ENCODE data around the gene MCM6. TPM values are rescaled to one million over a fixed set of nuclear protein-coding genes. Genes with fewer than 3 reads are reported as not detected.
"Not testable (repeated sequence)": the region's sequence is repeated elsewhere in the genome, so short reads cannot be mapped to it uniquely, and the experiment has no call there.

MCM6 gene
- polyA plus RNA-seq, 3 donors = 52.9 to 73.6 (median 71.1) TPM

- no peak for DNase-seq (ENCODE audit: extremely low read depth in 1 of 11, low read depth in 9 of 11, low spot score in 4 of 11)
Observed at GRCh38 chr2:135832891-135833290, 43.4 kb downstream of the MCM6 start.

- no peak for DNase-seq (ENCODE audit: extremely low read depth in 1 of 11, low read depth in 9 of 11, low spot score in 4 of 11)
Observed at GRCh38 chr2:135831180-135831812, 44.9 kb downstream of the MCM6 start.

- peak in 1 of 11 donors; percentile 8 for DNase-seq (ENCODE audit: extremely low read depth in 1 of 11, low read depth in 9 of 11, low spot score in 4 of 11)
Observed at GRCh38 chr2:135829378-135830135, 46.7 kb downstream of the MCM6 start.

- no peak for DNase-seq (ENCODE audit: extremely low read depth in 1 of 11, low read depth in 9 of 11, low spot score in 4 of 11)
Observed at GRCh38 chr2:135826544-135826943, 49.7 kb downstream of the MCM6 start.

GRCh38 chr2:135825550-135826176 is 50.6 kb downstream of the MCM6 start:
- no peak for DNase-seq (ENCODE audit: extremely low read depth in 1 of 11, low read depth in 9 of 11, low spot score in 4 of 11)

GRCh38 chr2:135825131-135825530 is 51.1 kb downstream of the MCM6 start:
- no peak for DNase-seq (ENCODE audit: extremely low read depth in 1 of 11, low read depth in 9 of 11, low spot score in 4 of 11)

- DNase-seq (ENCODE audit: extremely low read depth in 1 of 11, low read depth in 9 of 11, low spot score in 4 of 11) = no peak
Observed at GRCh38 chr2:135822855-135823254, 53.4 kb downstream of the MCM6 start.

GRCh38 chr2:135821190-135821589 is 55.1 kb downstream of the MCM6 start:
- DNase-seq (ENCODE audit: extremely low read depth in 1 of 11, low read depth in 9 of 11, low spot score in 4 of 11) = no peak

- DNase-seq (ENCODE audit: extremely low read depth in 1 of 11, low read depth in 9 of 11, low spot score in 4 of 11) = no peak
Observed at GRCh38 chr2:135820003-135820618, 56.1 kb downstream of the MCM6 start.

GRCh38 chr2:135818937-135819610 is 57.2 kb downstream of the MCM6 start:
- DNase-seq (ENCODE audit: extremely low read depth in 1 of 11, low read depth in 9 of 11, low spot score in 4 of 11) = no peak

GRCh38 chr2:135817951-135818350 is 58.3 kb downstream of the MCM6 start:
- no peak for DNase-seq (ENCODE audit: extremely low read depth in 1 of 11, low read depth in 9 of 11, low spot score in 4 of 11)

- DNase-seq (ENCODE audit: extremely low read depth in 1 of 11, low read depth in 9 of 11, low spot score in 4 of 11) = no peak
Observed at GRCh38 chr2:135817466-135817865, 58.8 kb downstream of the MCM6 start.

GRCh38 chr2:135815269-135815668 is 61.0 kb downstream of the MCM6 start:
- DNase-seq (ENCODE audit: extremely low read depth in 1 of 11, low read depth in 9 of 11, low spot score in 4 of 11) = no peak

GRCh38 chr2:135812907-135813511 is 63.2 kb downstream of the MCM6 start:
- no peak for DNase-seq (ENCODE audit: extremely low read depth in 1 of 11, low read depth in 9 of 11, low spot score in 4 of 11)

- not testable (repeated sequence) for DNase-seq (ENCODE audit: extremely low read depth in 1 of 11, low read depth in 9 of 11, low spot score in 4 of 11)
Observed at GRCh38 chr2:135807874-135808273, 68.4 kb downstream of the MCM6 start.

- no peak for DNase-seq (ENCODE audit: extremely low read depth in 1 of 11, low read depth in 9 of 11, low spot score in 4 of 11)
Observed at GRCh38 chr2:135803278-135803677, 73.0 kb downstream of the MCM6 start.

- DNase-seq (ENCODE audit: extremely low read depth in 1 of 11, low read depth in 9 of 11, low spot score in 4 of 11) = no peak
Observed at GRCh38 chr2:135802350-135802749, 73.9 kb downstream of the MCM6 start.

GRCh38 chr2:135800513-135801460 is 75.5 kb downstream of the MCM6 start:
- DNase-seq (ENCODE audit: extremely low read depth in 1 of 11, low read depth in 9 of 11, low spot score in 4 of 11) = no peak

All from renal cortex interstitium (tissue), 11 donors.